DND-41 (cell line): ENCODE data around the gene CCT4.

ENCODE experiments used
- CTCF ChIP-seq: IDR thresholded peaks from 2 replicates; pipeline ENCODE4 v1.5.1; 2012; ENCODE audit warnings: borderline replicate concordance, low read length, moderate library complexity, mild to moderate bottlenecking; ENCODE audit not compliant: poor library complexity, severe bottlenecking; ENCODE audit errors: extremely low read depth
- EZH2 ChIP-seq: IDR thresholded peaks from 3 replicates; pipeline ENCODE4 v1.6.1; 2012; ENCODE audit warnings: borderline replicate concordance, low read depth, mild to moderate bottlenecking, moderate library complexity, low read length, inconsistent platforms; ENCODE audit not compliant: severe bottlenecking

- TF ChIP-seq CTCF (no peak), EZH2 (no peak)
Observed at GRCh38 chr2:61906186-61906470, 17.7 kb upstream of the CCT4 start.
